GM21717 (cell line): ENCODE measurements around the gene C22orf39.

Source experiments
- ATAC-seq: cut with Tn5 transposase; IDR thresholded peaks from one replicate; pipeline ENCODE4 v1.9.1; 2021; ENCODE audit warnings: mild to moderate bottlenecking, moderate library complexity; ENCODE audit not compliant: unreplicated experiment

Gene C22orf39

DNA sequence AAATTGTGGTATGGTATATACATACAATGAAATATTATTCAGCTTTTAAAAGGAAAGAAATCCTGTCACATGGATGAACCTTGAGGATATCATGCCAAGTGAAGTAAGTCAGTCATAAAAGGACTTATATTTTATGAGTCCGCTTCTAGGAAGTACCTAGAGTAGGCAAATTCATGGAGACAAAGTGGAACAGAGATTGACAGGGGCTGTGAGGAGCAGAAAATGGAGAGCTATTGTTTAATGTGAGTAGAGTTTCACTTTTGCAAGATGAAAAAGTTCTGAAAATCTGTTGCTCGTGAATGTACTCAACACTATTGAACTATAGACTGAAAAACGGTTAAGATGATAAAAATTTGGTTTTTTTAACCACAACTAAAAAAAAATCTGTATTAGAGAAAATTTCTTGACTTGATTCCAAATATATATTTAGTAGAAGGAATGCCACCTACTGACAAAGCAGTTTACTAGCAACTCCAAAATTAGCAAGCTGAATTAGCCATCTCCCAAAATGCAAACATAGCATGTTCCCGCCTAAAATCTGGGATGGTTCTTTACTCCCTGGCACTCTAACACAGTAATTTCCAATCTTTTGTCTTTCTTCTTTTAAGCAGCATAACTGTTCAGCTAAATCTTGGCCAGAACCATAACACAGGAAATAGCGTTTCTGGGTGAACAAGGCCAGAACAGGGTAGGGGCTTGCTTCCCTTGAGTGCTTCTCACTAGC is 30.0 kb upstream of the C22orf39 start:
- ATAC-seq = no peak

DNA sequence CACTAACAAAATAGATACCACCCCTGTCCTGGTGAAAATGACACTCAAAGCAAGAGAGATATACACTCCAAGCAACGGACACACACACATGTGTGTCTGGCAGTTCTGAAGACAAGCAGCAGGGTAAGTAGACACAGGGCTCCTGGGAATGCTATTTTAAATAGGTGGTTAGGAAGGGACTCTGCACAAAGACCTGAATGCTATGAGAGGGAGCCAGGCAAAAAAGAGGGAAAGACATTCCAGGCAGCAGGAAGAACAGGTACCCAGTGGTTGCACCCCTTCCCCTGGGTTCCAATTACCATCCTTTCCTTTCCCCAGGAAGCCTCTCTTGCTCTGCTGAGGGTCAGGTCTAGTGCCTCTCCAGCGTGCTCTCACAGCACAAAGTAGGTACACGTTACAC is 28.5 kb upstream of the C22orf39 start:
- no peak for ATAC-seq

DNA sequence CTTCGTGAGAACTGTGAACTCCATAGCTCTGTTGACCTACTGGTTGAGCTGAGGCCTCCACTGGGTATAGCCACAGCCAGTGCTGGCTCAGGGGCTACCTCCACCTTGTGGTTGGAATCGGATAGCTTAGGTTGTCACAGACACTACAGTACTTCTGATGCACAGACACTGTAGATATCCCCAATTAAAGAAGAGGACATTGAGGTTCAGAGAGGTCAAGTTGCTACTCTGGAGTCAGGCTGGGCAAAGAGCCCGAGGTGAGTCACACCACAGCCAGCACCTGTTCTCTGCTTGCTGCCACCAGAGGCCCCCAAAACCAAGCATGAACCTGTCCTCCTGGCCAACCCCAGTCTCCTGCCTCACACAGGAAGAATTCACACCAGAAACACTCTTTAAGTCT is 26.1 kb upstream of the C22orf39 start:
- no peak for ATAC-seq

DNA sequence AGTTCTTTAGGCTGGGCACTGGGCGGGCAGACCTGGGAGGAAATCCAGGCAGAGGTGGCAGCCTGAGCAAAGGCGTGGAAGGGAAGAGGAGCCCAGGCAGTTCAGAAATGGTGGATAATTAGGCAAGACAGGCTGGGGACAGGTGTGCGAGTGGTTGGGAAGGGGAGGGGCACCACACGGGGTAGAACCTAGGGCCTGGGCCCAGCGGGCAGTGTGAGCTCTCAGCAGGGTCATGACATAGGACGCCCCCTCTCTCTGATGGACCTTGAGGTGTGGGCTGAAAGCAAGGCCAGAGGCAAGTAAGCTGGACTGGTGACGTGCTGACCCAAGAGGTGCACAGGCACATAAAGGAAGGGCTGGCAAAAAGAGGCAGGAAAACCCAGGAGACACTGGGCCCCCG is 24.7 kb upstream of the C22orf39 start:
- no peak for ATAC-seq

DNA sequence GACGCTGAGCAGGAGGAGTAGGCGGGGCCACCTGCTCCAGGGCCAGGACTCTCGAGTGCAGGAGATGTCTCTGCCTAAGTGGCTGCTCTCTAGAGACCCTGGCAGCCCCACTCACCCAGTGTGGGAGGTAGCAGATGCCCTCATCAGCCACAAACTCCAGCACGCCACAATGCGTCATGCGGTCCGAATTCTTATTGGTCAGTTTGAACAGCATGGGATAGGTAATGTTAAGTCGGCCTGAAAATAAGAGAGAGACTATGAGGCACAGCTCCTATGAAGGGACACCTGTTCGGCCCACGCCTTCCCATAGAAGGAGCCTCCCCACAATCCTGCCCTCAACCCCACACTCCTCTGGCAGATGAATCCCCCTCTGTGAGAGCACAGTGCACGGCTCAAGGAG is 24.1 kb upstream of the C22orf39 start:
- ATAC-seq = no peak

DNA sequence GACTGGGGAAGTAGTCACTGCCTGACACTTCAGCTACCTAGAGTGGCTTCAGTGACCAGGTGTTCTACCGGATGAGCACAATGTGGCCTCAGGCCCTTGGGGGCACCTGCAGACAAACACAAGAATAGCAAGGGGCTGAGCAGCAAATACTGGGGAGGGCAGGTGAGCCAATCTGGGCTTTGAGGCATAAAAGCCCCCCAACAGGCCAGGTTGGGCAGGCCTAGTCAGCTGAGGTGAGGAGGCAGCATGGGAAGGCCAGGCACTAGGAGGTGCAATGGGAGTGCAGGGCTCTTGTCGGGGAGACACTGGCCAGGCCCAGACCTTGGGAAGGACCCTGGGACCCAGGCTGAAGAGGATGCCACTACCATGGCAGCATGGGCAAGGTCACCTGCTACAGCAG is 22.5 kb upstream of the C22orf39 start:
- ATAC-seq = no peak

DNA sequence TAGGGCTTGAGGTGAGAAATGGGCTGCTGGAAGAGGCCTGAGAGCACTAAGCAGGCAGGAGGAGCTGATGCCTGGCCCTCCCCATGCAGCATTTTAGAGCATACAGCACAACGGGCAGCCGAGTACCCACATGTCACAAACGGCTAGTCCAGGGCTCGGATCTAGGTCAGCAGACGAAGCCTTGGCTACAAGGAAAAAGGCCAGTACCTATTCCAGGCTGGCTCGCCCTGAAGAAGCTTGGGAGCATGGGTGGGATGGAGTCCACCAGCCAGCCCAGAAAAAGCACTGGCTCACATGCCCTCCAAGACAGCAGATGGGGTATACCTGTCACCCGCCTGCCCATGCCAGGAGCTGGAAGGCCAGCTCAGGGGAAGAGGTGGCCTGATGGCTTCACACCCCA is 21.9 kb upstream of the C22orf39 start:
- ATAC-seq = no peak

DNA sequence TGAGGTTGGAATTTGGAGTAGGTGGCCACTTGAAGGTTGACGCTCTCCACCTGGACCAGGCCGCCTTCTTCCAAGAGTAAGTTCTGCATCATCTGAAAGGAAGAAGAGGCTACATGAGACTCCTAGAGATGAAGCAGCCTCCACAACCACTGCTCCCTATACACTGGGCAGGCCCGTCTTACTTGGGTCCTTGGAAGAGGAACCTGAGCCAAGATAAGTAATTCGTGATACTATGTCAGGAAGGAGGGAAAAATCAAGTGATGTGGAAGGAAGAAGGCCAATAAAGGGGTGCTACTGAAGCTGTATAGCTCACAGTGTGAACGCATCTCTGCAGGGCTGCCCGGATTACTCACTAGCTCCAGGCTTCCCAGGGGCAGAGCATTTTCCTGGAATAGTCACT is 20.4 kb upstream of the C22orf39 start:
- ATAC-seq = no peak

DNA sequence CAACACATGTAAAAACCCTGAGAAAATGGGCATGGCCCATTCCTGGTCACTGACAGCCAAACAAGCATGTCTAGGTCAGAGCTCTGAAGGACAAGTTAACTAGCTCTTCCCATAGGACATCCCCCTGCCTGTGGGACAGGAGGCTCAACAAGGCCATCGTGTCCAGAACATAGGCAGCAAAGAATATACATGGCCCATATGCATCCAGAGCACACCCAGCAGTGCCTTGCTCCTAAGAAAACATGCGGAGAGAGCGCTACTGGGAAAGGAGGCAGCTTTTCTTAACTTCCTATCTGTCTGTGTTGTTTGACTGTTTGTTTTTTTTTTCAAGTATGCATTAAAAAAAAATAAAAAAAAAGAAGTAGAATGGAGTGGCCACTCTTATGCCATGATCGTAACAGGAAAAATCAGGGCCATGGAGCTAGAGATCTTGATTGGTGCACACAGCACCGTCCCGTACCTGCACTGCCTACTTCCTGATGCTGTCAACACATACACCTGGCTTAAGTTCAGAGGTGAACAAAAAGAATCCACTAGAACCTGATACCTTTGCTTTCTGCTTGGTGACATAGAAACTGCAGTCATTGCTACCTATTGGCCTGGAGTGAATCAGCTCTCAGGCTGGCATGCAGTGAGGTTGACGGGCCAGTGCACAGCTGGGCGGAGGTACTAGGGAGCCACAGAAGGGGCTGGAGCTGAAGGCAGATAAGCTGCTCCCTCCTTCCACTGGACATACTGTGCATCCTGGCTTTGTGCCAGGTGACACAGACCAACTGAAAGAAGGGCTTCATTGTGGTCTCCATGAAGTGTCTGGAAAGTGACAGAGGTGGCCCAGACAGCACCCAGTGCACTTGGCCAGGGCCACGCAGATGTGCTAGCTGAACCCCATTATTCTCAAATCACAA is 19.6 kb upstream of the C22orf39 start:
- no peak for ATAC-seq

DNA sequence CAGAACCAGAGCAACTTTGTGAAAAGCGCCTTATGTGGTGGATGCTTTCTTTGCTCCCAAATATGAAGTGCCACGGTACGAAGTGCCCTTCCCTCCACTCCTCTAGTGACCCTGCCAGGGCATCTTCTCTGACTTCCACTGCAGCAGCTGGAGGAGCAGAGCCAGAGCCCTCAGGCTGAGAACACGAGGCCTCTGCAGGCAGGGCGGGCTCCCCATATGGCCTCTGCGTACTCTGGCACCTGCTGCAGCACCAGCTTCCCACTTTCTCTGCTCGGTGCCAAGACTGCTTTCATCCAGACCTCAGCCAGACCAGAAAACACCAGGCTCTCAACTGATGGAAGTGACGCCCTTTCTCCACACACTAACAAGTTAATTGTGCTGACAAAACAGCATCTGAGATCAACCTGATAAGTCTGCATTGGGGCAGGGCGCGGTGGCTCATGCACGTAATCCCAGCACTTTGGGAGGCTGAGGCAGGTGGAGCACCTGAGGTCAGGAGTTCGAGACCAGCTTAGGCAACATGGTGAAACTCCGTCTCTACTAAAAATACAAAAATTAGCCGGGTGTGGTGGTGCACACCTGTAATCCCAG is 18.7 kb upstream of the C22orf39 start:
- no peak for ATAC-seq

DNA sequence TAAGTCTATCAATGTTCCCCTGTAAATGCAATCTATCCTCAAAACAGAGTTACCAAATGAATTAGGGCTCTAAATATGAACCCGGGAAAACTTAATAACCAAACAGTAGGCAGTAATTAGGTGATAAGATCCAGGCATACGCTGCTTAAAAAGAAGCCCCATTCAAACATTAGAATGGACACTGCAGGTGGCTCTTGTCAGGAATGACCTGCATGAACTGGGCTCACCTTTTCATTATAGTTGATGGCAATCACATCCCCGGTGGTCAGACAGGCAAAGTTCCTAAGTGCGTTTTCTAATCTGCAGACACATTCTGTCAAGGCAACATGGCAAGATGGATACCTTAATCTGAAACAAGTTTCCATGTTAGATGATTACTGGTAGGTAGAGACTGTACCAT is 17.5 kb upstream of the C22orf39 start:
- no peak for ATAC-seq

DNA sequence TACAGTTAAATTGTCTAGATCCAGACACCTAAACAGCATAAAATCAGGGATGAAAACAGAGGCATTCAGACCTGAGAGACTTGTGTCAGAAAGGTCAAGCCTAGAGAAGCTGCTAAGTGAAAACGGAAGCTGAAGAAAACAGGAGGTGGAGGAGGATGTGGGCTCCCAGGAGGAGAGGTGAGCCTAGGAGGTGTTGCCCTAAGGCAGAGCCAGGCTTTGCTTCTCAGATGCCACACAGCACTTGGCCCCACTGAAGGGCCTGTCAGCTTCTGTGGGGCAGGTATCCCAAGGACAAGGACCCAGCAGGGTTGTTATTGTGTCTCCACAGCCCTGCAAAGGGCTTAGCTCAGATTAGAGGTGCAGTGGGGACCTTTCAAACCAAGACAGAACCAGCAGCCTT is 17.0 kb upstream of the C22orf39 start:
- no peak for ATAC-seq

DNA sequence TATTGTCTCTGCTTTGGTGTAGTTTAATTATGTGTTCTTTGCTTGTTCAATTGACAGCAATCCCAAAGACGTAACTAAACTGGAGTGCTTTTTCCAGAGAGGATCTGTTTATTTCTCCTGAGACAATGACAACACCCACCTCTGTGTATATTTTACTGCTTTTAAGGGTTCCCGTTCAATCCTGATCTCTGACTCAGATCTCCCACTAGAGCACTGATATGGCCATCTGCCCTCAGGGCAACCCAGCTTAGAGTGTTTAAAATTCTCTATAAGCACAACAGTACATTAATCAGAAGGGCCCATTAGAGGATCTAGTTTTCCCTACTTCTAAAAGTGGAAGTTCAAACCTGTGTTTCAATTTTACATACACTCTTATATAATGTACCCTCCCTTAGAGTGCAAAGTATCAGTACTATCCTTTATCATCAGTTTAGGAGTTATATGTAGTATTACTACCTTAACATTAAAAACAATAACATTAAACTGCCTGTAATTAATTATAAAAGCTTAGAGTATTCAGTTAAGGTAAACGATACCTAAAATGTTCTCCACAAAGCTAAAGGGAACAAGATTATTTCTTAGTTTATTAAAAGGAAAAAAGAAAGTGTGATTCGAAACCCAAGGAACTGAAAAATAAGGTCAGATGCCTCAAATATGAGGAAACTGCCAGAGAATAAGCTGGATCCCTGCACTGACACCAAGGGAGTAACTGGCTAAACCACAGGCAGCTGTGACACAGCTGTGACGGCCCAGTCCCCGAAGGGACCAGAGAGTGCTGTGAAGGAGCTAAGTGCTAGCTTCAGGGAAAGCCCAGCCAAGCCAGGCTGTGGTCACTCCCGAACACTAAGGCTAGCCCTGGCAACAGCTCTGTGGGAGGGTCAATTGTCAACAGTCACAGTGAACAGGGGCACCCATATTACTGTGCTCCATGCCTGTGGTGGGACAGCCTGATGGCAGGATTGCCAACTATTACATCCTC is 16.3 kb upstream of the C22orf39 start:
- no peak for ATAC-seq

DNA sequence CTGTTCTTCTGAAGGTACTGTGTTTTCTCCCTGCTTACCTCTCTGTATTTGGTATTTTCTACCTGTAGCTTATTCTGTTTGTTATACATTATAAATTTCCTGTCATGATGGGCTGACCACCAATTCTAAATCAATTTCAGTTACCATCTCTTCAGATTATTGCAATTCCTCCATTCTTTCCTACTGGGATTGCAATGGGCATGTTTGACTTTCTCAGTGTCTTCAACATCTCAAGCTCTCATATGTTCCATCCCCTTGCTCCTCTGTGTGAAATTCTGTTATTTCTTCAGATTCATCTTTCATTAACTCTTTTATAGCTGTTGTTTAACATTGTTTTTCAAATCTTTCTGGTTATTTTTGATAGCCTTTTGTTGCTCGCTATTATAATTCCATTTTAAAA is 15.5 kb upstream of the C22orf39 start:
- no peak for ATAC-seq

DNA sequence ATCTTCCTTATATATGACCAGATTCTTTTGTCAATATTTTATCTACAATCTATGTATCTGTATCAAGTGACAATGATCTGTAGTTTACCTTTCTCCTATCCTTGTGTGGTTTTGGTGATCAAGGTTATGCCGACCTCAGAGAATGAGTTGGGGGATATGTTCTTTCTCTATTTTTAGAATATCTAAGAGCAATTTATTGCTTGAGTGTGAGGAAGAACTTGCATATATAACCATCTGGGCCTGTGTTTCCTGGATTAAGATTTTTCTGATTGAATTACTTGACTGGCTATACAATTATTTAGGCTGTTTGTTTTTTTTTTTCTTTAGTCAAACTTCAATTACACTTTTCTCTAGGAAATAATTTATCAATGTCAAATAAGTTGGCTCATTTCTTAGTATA is 14.0 kb upstream of the C22orf39 start:
- ATAC-seq = no peak

DNA sequence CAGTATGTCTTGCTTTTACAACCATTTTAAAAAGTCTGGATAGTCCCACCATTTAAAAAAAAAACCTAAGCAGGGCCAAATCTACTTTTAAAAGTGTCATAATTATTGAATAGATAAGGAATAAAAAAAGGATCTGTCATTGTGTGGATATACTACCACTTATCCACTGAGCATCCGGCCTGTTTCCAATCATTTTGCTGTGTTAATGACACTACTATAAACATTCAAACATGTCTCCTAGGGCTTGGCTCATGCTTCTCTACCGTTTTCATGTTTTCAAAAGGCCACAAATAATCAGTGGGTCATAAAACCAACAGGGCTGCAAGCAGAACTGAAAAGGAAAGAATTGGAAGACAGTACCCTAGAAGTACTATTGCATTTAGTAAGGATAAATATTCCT is 12.5 kb upstream of the C22orf39 start:
- no peak for ATAC-seq

DNA sequence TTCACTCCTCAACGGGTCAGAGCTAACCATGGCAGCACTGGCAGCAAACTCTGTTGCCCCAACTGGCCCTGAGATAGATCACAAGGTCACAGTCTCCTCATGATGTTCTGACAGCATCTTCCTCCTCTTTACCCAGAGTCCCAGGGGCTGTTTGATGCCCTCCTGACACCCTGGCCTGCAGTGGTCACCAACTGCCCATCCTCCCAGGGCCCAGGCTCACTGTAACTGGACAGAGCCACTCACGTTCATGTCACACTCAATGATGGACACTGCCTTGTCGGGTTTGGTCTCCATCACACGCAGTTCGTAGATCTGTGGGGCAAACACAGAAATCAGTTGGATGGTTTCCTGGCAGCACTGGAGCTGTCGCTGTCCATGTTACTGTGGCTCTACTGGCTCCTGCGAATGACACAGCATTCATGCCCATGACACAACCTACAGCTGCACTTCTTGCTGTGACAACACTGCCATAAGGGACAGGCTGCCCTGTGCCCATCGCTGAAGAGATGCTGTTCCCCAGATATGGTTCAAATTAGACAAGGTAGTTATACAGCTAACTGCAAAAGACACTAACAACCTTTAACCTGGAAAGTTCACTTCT is 10.4 kb upstream of the C22orf39 start:
- ATAC-seq = no peak

DNA sequence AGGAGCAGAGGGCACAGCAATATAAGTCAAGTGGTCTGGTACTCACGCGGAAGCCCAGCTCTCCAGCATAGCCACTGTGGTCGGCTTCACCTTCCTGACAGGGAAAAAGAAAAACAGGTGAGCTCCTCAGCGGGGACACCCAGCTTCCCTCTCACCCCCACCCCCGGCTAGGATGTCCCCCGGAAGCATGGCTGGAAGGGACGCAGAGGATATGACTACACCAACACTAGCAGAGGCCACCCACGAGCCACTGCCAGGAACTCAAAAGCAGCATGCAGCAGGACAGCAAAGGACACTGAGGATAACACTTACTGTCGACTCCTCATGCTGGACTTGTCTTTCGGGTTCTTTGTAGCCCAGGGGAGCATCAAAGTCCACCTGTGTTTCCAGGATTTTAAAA is 9.0 kb upstream of the C22orf39 start:
- ATAC-seq = no peak

DNA sequence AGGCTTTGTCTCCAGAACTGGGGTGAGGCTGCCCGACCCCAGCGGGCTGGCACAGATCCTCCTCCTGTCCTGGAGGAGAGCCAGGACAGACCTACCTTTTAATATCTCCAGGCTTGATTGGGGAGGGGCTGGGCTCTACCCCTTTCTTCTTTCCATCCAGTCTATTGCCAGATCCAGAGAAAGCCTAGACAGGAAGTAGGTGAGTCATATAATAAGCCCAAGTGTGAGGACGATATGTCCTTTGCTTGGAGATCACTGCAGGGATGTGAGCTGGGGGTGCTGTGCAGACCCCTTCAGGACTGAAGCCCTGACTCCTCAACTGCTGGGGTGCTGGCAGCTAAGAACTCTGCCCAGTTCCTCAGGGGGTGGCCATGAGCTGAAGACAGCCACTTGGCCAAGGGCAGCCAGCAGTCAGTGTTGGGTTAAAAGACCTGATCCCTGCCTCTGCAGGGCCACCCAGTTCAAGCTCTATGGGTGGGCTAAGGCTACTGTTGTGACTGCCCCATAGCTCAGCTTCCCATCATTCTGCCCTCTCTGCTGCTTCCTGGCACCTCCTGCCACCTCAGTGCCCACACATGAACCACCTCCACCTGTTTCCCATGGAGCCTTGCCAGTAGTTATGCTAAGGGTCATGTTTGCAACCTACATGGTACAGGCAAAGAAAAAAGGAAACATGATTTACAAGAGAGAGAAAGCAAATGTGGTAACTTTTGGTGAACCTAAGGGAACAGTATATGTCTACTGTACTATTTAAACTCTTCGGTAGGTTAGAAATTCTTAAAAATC is 8.3 kb upstream of the C22orf39 start:
- ATAC-seq = no peak

DNA sequence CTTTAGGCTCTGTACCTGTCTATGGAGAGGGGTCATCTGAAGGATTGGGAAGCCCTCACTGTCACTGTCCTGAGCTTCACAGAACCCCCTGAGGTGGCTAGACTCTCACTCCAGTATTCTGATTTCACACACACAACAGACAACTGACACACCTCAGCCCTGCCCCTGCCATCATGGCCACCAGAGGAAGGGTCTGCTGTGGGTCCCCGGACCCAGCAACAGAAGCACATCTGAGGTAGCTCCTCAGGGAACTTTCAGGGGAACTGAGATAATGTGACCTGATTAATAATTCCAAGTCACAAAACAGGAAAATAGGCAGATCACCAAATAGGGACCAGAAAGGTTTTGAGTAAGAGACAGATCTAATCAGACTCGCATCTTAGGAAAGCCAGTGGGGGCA is 7.5 kb upstream of the C22orf39 start:
- ATAC-seq = no peak
